Osteocyte (in vitro differentiated cells): ENCODE results near the gene NLRC5. TPM values are rescaled to one million over a fixed set of nuclear protein-coding genes. Genes with fewer than 3 reads are reported as not detected.
"Not testable (repeated sequence)": the region's sequence is repeated elsewhere in the genome, so short reads cannot be mapped to it uniquely, and the experiment has no call there.

Source experiments
- DNase-seq: peaks from one replicate; pipeline ENCODE4 v3.0.0; 2021; ENCODE audit warnings: mixed read lengths; ENCODE audit not compliant: unreplicated experiment; ENCODE audit errors: extremely low spot score
- H3K27ac Mint-ChIP-seq: one replicate; pipeline ENCODE4 v1.8.0; 2021; ENCODE audit warnings: mild to moderate bottlenecking, mixed read lengths; ENCODE audit not compliant: unreplicated experiment
- H3K27me3 Mint-ChIP-seq: one replicate; pipeline ENCODE4 v1.8.0; 2021; ENCODE audit warnings: mixed read lengths; ENCODE audit not compliant: unreplicated experiment
- H3K36me3 Mint-ChIP-seq: one replicate; pipeline ENCODE4 v1.8.0; 2021; ENCODE audit warnings: mixed read lengths; ENCODE audit not compliant: unreplicated experiment
- H3K4me1 Mint-ChIP-seq: one replicate; pipeline ENCODE4 v1.8.0; 2021; ENCODE audit warnings: mixed read lengths; ENCODE audit not compliant: unreplicated experiment
- H3K4me3 Mint-ChIP-seq: one replicate; pipeline ENCODE4 v1.8.0; 2021; ENCODE audit warnings: mild to moderate bottlenecking, moderate library complexity, mixed read lengths; ENCODE audit not compliant: unreplicated experiment
- H3K9me3 Mint-ChIP-seq: one replicate; pipeline ENCODE4 v1.8.0; 2021; ENCODE audit warnings: mixed read lengths; ENCODE audit not compliant: unreplicated experiment
- total RNA-seq: library from RNA; stranded (reverse); gene quantifications from 2 replicates; pipeline ENCODE4 v1.2.1, GENCODE V29; 2021
- TF ChIP-seq, protein P1 (sequence below): fragments of 200-600 bp; sonication (generic); IDR thresholded peaks from 2 replicates; pipeline ENCODE4 v1.5.0; 2021; ENCODE audit warnings: antibody characterized with exemption, mild to moderate bottlenecking, moderate library complexity

The NLRC5 gene
- total RNA-seq, 1 donor from 2014 or later = 24.7 TPM

DNA sequence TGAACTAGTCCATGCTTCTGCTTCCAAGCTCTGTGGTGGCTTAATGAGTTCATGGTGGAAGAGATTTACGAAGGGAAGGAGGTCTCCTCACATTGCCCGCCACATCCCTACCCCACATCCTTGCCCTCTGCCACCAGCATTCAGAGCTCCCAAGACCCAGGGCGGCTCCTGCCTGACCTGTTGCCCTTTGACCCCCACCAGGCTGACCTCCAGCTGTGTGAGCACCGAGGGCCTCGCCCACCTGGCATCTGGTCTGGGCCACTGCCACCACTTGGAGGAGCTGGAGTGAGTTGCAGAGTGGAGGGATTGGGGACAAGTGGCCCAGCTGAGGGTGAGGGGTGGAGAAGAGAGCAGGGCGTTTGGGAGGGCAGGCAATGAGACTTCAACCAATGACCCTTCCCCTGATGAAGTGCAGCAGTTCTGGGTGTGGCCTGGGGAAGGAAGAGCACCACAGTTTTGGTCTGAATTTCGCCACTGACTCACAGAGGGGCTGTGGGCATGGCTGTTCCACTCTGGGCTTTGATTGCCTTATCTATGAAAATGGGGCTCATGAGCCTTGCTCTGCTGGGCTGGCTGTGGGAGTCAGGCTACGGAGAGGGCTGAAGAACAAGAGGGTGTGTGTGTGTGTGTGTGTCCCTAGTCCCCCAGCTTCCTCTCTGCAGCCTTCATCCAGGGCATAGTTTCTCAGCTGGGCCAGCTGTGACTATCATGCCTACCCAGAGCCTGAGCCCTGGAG is 80.4 kb downstream of the NLRC5 start:
- Mint-ChIP-seq H3K27ac (no peak overlapping the region), H3K36me3 (no peaks in the 10 kb centered on the region), H3K27me3 (no peaks in the 10 kb centered on the region), H3K4me3 (no peak overlapping the region), H3K9me3 (no peaks in the 10 kb centered on the region), H3K4me1 (peaks cover 15% of the 10 kb centered on the region)
- TF ChIP-seq, protein P1, sequence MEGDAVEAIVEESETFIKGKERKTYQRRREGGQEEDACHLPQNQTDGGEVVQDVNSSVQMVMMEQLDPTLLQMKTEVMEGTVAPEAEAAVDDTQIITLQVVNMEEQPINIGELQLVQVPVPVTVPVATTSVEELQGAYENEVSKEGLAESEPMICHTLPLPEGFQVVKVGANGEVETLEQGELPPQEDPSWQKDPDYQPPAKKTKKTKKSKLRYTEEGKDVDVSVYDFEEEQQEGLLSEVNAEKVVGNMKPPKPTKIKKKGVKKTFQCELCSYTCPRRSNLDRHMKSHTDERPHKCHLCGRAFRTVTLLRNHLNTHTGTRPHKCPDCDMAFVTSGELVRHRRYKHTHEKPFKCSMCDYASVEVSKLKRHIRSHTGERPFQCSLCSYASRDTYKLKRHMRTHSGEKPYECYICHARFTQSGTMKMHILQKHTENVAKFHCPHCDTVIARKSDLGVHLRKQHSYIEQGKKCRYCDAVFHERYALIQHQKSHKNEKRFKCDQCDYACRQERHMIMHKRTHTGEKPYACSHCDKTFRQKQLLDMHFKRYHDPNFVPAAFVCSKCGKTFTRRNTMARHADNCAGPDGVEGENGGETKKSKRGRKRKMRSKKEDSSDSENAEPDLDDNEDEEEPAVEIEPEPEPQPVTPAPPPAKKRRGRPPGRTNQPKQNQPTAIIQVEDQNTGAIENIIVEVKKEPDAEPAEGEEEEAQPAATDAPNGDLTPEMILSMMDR = no peak
- DNase-seq = no peak

DNA sequence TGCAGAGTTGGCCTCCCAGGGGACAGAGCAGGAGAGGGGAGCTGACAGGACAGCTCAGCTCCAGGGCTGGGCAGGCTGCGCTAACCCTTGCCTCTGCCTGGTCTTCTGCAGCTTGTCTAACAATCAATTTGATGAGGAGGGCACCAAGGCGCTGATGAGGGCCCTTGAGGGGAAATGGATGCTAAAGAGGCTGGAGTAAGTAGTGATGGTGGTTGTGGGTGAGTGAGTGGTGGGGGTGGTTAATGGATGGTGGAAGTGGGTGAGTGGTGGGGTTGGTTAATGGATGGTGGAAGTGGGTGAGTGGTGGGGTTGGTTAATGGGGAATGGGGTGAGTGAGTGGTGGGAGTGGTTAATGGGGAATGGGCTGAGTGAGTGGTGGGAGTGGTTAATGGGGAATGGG is 81.1 kb downstream of the NLRC5 start:
- Mint-ChIP-seq H3K4me1 (peaks cover 15% of the 10 kb centered on the region), H3K9me3 (no peaks in the 10 kb centered on the region), H3K27me3 (no peaks in the 10 kb centered on the region), H3K36me3 (no peaks in the 10 kb centered on the region), H3K27ac (no peak overlapping the region), H3K4me3 (no peak overlapping the region)
- DNase-seq = no peak
- TF ChIP-seq, protein P1 = no peak

DNA sequence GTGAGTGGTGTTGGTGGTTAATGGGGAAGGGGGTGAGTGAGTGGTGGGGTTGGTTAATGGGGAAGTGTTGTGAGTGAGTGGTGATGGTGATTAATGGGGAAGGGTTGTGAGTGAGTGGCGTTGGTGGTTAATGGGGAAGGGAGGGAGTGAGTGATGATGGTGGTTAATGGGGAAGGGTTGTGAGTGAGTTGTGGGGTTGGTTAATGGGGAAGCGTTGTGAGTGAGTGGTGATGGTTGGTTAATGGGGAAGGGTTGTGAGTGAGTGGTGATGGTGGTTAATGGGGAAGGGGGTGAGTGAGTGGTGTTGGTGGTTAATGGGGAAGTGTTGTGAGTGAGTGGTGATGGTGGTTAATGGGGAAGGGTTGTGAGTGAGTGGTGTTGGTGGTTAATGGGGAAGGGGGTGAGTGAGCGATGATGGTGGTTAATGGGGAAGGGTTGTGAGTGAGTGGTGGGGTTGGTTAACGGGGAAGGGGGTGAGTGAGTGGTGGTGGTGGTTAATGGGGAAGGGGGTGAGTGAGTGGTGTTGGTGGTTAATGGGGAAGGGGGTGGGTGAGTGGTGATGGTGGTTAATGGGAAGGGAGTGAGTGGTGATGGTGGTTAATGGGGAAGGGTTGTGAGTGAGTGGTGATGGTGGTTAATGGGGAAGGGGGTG is 81.8 kb downstream of the NLRC5 start:
- H3K9me3 Mint-ChIP-seq, H3K36me3 Mint-ChIP-seq, H3K4me3 Mint-ChIP-seq, H3K27ac Mint-ChIP-seq, H3K27me3 Mint-ChIP-seq, DNase-seq: not testable (repeated sequence)
- peaks cover 15% of the 10 kb centered on the region for H3K4me1 Mint-ChIP-seq

- Mint-ChIP-seq H3K9me3 (no peaks in the 10 kb centered on the region), H3K4me3 (no peak overlapping the region)
- DNase-seq = no peak
Observed at GRCh38 chr16:57071831-57072582, 82.7 kb downstream of the NLRC5 start.

DNA sequence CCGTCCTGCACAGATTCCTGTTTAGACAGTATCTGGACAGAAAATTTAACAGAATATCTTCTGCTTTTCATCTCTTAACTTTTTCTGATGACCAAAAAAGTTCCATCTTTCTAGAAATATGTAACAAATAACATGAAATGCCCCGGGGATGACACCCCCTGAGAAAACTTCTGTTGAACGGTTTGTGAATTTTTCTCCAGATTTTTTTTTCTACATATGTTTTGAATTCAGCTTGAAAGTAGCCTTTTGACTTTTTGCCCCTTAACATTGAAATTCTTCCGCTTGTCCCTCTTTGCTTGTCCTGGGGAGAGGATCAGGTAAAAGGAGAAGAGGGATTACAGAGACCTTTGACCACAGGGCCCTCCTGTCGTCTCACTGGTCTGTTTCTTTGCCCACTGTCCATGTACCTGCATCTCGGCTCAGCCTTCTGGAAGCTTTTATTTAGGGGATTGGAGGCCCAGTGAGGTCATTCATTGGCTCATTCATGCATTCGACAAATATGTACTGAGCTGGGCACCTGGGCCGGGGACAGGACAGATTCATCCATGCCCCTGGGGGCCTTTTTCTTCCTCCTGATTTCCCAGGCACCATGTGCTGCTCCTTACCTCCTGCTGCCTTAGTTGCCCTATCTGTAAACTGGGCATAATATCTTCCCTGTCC is 83.4 kb downstream of the NLRC5 start:
- DNase-seq = no peak
- Mint-ChIP-seq H3K36me3 (no peaks in the 10 kb centered on the region), H3K27me3 (no peaks in the 10 kb centered on the region), H3K4me1 (peaks cover 15% of the 10 kb centered on the region), H3K27ac (peak overlapping the region; percentile 78), H3K9me3 (no peaks in the 10 kb centered on the region), H3K4me3 (no peak overlapping the region)
- TF ChIP-seq, protein P1 = no peak

More at GRCh38 chr16:57071831-57072582, 82.7 kb downstream of the NLRC5 start:
- peaks cover 15% of the 10 kb centered on the region for H3K4me1 Mint-ChIP-seq
- peak overlapping the region; percentile 78 for H3K27ac Mint-ChIP-seq
- H3K36me3 Mint-ChIP-seq = no peaks in the 10 kb centered on the region
- TF ChIP-seq, protein P1 = no peak
- no peaks in the 10 kb centered on the region for H3K27me3 Mint-ChIP-seq
